NB4 (cell line): ENCODE data around the gene SREBF1.

Source experiments
- TF ChIP-seq, protein P1 (sequence below): IDR thresholded peaks from 2 replicates; pipeline ENCODE4 v1.6.1; 2011; ENCODE audit warnings: low read depth, low read length
- TF ChIP-seq, protein P2 (sequence below): IDR thresholded peaks from one replicate; pipeline ENCODE4 v1.5.1; 2012; ENCODE audit warnings: low read depth, low read length

DNA sequence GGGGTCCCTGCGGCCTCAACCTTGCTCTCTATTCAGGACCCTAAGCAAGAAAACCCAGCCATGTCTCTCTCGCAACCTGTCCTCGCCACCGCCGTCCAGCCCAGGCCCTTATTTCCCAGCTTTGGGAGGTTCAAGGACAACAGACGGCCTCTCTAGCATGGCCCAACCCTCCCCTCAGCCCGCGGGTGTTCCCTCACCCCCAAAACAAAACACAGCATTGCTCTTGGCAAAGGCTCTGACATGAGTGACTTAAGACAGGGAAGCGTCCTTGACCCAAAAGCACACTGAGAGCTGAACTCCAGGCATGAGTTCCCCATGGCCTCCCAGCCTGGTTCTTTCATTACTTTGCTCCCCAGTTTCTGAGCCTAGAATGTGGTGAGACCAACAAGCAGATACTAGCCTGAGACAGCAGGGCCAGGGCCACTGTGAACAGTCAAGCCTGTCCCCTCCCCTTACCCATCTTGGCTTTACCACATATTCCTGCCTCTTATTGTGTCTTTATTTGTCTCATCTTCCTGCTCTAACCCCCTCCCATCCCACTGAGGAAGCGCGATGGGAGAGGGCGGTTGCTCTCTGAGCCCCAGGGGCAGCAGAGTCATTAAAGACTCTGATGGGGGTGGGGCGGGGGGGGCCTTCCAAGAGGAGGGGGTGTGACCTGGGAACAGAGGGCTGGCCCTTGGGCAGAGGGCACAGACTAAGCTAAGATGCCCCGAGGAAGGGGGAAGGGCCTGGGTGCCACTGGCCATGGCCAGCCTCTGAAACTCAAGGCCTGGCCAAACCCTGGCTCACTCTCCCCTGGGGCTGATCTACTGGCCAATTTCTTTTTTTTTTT lies 11.8 kb downstream of the SREBF1 start:
- TF ChIP-seq, protein P1, sequence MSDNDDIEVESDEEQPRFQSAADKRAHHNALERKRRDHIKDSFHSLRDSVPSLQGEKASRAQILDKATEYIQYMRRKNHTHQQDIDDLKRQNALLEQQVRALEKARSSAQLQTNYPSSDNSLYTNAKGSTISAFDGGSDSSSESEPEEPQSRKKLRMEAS = no peak
- TF ChIP-seq, protein P2, sequence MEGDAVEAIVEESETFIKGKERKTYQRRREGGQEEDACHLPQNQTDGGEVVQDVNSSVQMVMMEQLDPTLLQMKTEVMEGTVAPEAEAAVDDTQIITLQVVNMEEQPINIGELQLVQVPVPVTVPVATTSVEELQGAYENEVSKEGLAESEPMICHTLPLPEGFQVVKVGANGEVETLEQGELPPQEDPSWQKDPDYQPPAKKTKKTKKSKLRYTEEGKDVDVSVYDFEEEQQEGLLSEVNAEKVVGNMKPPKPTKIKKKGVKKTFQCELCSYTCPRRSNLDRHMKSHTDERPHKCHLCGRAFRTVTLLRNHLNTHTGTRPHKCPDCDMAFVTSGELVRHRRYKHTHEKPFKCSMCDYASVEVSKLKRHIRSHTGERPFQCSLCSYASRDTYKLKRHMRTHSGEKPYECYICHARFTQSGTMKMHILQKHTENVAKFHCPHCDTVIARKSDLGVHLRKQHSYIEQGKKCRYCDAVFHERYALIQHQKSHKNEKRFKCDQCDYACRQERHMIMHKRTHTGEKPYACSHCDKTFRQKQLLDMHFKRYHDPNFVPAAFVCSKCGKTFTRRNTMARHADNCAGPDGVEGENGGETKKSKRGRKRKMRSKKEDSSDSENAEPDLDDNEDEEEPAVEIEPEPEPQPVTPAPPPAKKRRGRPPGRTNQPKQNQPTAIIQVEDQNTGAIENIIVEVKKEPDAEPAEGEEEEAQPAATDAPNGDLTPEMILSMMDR = no peak
